WTC11 (cell line): ENCODE measurements around the gene LRRC7. TPM values are rescaled to one million over a fixed set of nuclear protein-coding genes. Genes with fewer than 3 reads are reported as not detected.

Experiments used
- ATAC-seq: fragments of 200-7000 bp; cut with Tn5 transposase; 2 replicates; pipeline ENCODE4 v1.10.0; 2021; ENCODE audit warnings: mild to moderate bottlenecking, moderate library complexity
- CTCF ChIA-PET: fragments of 300-600 bp; sonication (Branson Sonifier 250); formaldehyde crosslinking; loops from one replicate; lab custom pipeline; 2021; ENCODE audit warnings: antibody characterized with exemption; lab: Charles Lee
- POLR2A ChIA-PET: fragments of 350-600 bp; sonication (Branson Sonifier 250); formaldehyde crosslinking; loops from one replicate; lab custom pipeline; 2021; ENCODE audit warnings: antibody characterized with exemption; lab: Charles Lee
- DNase-seq: peaks from one replicate; pipeline ENCODE4 v3.0.0; 2021; ENCODE audit warnings: low spot score
- H3K27ac Mint-ChIP-seq: 2 replicates; pipeline ENCODE4 v1.8.0; 2021; ENCODE audit warnings: mixed read lengths
- H3K27me3 Mint-ChIP-seq: 2 replicates; pipeline ENCODE4 v1.8.0; 2021; ENCODE audit warnings: low read depth, mild to moderate bottlenecking, moderate library complexity, mixed read lengths
- H3K36me3 Mint-ChIP-seq: 2 replicates; pipeline ENCODE4 v1.8.0; 2021; ENCODE audit warnings: mixed read lengths
- H3K4me1 Mint-ChIP-seq: 2 replicates; pipeline ENCODE4 v1.8.0; 2022; ENCODE audit warnings: mixed read lengths
- H3K4me3 Mint-ChIP-seq: 2 replicates; pipeline ENCODE4 v1.8.0; 2021; ENCODE audit warnings: mild to moderate bottlenecking, moderate library complexity, mixed read lengths
- H3K9me3 Mint-ChIP-seq: 2 replicates; pipeline ENCODE4 v1.8.0; 2021; ENCODE audit warnings: mixed read lengths
- ARID4B ChIP-seq: sonication (generic); formaldehyde crosslinking; IDR thresholded peaks from 2 replicates; pipeline ENCODE4 v1.8.0; 2023; ENCODE audit warnings: missing genetic modification reagents, mild to moderate bottlenecking, borderline replicate concordance
- E2F4 ChIP-seq: sonication (generic); formaldehyde crosslinking; IDR thresholded peaks from 2 replicates; pipeline ENCODE4 v1.8.1; 2022; ENCODE audit warnings: low read depth, mild to moderate bottlenecking, moderate library complexity, missing genetic modification reagents, borderline replicate concordance
- ETV6 ChIP-seq: sonication (generic); formaldehyde crosslinking; IDR thresholded peaks from 2 replicates; pipeline ENCODE4 v1.8.1; 2022; ENCODE audit warnings: mild to moderate bottlenecking, missing genetic modification reagents
- GTF2I ChIP-seq: fragments of 250-450 bp; sonication (Bioruptor Pico); conservative IDR thresholded peaks from 2 replicates; pipeline ENCODE4 v1.4.0; 2021; ENCODE audit warnings: mild to moderate bottlenecking
- HMGA2 ChIP-seq: fragments of 250-450 bp; sonication (Bioruptor Pico); IDR thresholded peaks from 2 replicates; pipeline ENCODE4 v1.4.0; 2021; ENCODE audit warnings: mild to moderate bottlenecking, moderate library complexity
- IRF2 ChIP-seq: sonication (generic); formaldehyde crosslinking; IDR thresholded peaks from 2 replicates; pipeline ENCODE4 v1.8.0; 2022; ENCODE audit warnings: low read depth, missing genetic modification reagents, borderline replicate concordance
- MYBL2 ChIP-seq: sonication (generic); formaldehyde crosslinking; IDR thresholded peaks from 2 replicates; pipeline ENCODE4 v1.8.1; 2023; ENCODE audit warnings: mild to moderate bottlenecking, moderate library complexity, missing genetic modification reagents
- SMAD3 ChIP-seq: sonication (generic); formaldehyde crosslinking; IDR thresholded peaks from 2 replicates; pipeline ENCODE4 v1.8.0; 2022; ENCODE audit warnings: missing genetic modification reagents, mild to moderate bottlenecking, borderline replicate concordance
- STAT6 ChIP-seq: sonication (generic); formaldehyde crosslinking; conservative IDR thresholded peaks from 2 replicates; pipeline ENCODE4 v1.8.1; 2023; ENCODE audit warnings: mild to moderate bottlenecking, low read depth, missing genetic modification reagents, moderate library complexity
- ZNF121 ChIP-seq: sonication (generic); formaldehyde crosslinking; IDR thresholded peaks from 2 replicates; pipeline ENCODE4 v1.8.0; 2023; ENCODE audit warnings: missing genetic modification reagents
- ZNF219 ChIP-seq: sonication (generic); formaldehyde crosslinking; IDR thresholded peaks from 2 replicates; pipeline ENCODE4 v1.8.0; 2023; ENCODE audit warnings: missing genetic modification reagents, mild to moderate bottlenecking, borderline replicate concordance
- ZNF232 ChIP-seq: sonication (generic); formaldehyde crosslinking; IDR thresholded peaks from 2 replicates; pipeline ENCODE4 v1.8.0; 2022; ENCODE audit warnings: mild to moderate bottlenecking, missing genetic modification reagents
- ZNF423 ChIP-seq: fragments of 250-450 bp; sonication (Bioruptor Pico); IDR thresholded peaks from 2 replicates; pipeline ENCODE4 v2.1.2; 2022; ENCODE audit warnings: mild to moderate bottlenecking, moderate library complexity
- ZNF512 ChIP-seq: sonication (generic); formaldehyde crosslinking; IDR thresholded peaks from 2 replicates; pipeline ENCODE4 v1.8.1; 2022; ENCODE audit warnings: missing genetic modification reagents, borderline replicate concordance
- total RNA-seq: library from RNA; stranded (reverse); gene quantifications from 3 replicates; pipeline ENCODE4 v1.2.3, GENCODE V29; 2021

The LRRC7 gene
- total RNA-seq, 1 experiment from 2014 or later = not detected

DNA sequence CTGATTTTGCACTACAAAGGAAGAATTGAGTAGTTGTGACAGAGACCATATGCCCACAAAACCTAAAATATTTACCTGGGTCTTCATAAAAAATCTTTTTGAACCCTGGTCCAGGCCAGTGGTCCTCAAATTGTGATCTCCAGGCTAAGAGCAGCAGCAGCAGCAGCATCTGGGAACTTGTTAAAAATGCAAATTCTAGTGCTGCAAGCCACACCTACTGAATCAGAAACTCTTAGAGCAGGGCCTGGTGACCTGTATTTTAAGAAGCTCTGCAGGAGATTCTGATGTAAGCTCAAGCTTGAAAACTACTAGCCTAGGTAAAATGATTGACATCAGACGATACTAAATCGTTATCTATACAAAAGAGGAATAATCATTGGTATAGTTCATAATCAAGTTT, 112.2 kb downstream of the LRRC7 start (continued):
- no peak for TF ChIP-seq E2F4

DNA sequence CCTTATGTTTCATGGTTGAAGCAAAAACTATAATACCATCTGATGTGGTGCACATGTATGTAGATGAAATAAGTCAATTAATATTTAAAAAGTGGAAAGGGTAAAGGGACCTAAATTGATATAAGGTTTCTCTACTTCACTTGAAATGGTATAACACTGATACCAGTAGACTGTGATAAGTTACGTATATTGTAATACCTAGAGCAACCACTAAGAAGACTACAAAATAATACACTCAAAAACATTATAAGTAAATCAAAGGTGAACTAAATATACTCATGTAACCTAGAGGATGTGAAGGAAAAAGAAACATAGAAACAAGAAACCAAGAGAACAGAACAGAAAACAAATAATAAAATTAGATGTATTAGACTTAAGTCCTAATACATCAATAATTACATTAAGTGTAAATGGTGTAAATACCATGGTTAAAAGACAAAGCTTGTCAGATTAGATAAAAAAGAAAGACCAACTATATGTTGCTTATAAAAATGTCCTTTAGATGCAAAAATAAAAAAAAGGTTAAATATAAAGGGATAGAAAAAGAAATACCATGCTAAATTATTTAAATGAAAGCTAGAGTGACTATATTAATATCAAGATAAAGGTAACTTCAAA, 118.8 kb downstream of the LRRC7 start:
- Mint-ChIP-seq H3K27ac (no peak overlapping the region), H3K9me3 (peaks cover 12% of the 10 kb centered on the region), H3K4me1 (peaks cover 13% of the 10 kb centered on the region), H3K27me3 (no peaks in the 10 kb centered on the region), H3K36me3 (peaks cover 4% of the 10 kb centered on the region; the same call in 1 of the 2 replicates), H3K4me3 (no peak overlapping the region)
- DNase-seq (no peak), ATAC-seq (no peak)
- ChIA-PET CTCF (interaction anchor here (0.5 kb wide), 1 partner anchor 164 kb away, joined by 4 read pairs; no protein-coding TSS in a partner anchor), POLR2A (no interaction called here)
- no peak for TF ChIP-seq ZNF121 (CRISPR knock-in tag)
- TF ChIP-seq ZNF512 (CRISPR knock-in tag) = no peak
- TF ChIP-seq HMGA2 (CRISPR knock-in tag) = no peak
- TF ChIP-seq ZNF219 = no peak
- TF ChIP-seq MYBL2 (CRISPR knock-in tag) = no peak
- no peak for TF ChIP-seq SMAD3 (CRISPR knock-in tag)
- no peak for TF ChIP-seq STAT6 (CRISPR knock-in tag)
- no peak for TF ChIP-seq ZNF423 (CRISPR knock-in tag)
- TF ChIP-seq IRF2 = no peak
- TF ChIP-seq GTF2I (CRISPR knock-in tag) = no peak
- no peak for TF ChIP-seq ETV6 (CRISPR knock-in tag)
- no peak for TF ChIP-seq ZNF232 (CRISPR knock-in tag)

GRCh38 chr1:69688193-69688592, 120.5 kb downstream of the LRRC7 start:
- no peak for ATAC-seq
- H3K4me3 Mint-ChIP-seq = no peak overlapping the region
- no peak for DNase-seq
- POLR2A ChIA-PET = no interaction called here
- TF ChIP-seq ARID4B = no peak
- TF ChIP-seq HMGA2 (CRISPR knock-in tag) = no peak
- TF ChIP-seq, all 79 proteins: peak for 0
- peaks cover 12% of the 10 kb centered on the region for H3K9me3 Mint-ChIP-seq
- H3K27ac Mint-ChIP-seq = no peak overlapping the region
- H3K36me3 Mint-ChIP-seq = peaks cover 4% of the 10 kb centered on the region; the same call in 1 of the 2 replicates
- no peaks in the 10 kb centered on the region for H3K27me3 Mint-ChIP-seq
- CTCF ChIA-PET = no interaction called here
- peaks cover 13% of the 10 kb centered on the region for H3K4me1 Mint-ChIP-seq
